K562 (cell line): Measurements from ENCODE around the gene USP7. TPM values are rescaled to one million over a fixed set of nuclear protein-coding genes. Genes with fewer than 3 reads are reported as not detected.

Experiments
- HNRNPUL1 ChIP-seq: fragments of 200-400 bp; formaldehyde crosslinking; IDR thresholded peaks from 2 replicates; pipeline ENCODE4 v1.6.1; 2017; ENCODE audit warnings: low read length
- HOMEZ ChIP-seq: fragments of 250-450 bp; sonication (Bioruptor Pico); IDR thresholded peaks from 2 replicates; pipeline ENCODE4 v1.4.0; 2020; ENCODE audit warnings: mild to moderate bottlenecking, moderate library complexity
- ILF3 ChIP-seq: fragments of 450-650 bp; IDR thresholded peaks from 2 replicates; pipeline ENCODE4 v1.6.1; 2018; ENCODE audit warnings: antibody characterized with exemption, mild to moderate bottlenecking, moderate library complexity, borderline replicate concordance
- NFYB ChIP-seq: IDR thresholded peaks from 2 replicates; pipeline ENCODE4 v1.6.1; 2011; ENCODE audit warnings: mild to moderate bottlenecking, moderate library complexity; ENCODE audit not compliant: insufficient read length; ENCODE audit errors: extremely low read depth
- POLR2G ChIP-seq: fragments of 200-400 bp; formaldehyde crosslinking; IDR thresholded peaks from 2 replicates; pipeline ENCODE4 v1.6.1; 2017; ENCODE audit warnings: low read depth, mild to moderate bottlenecking, antibody characterized with exemption, low read length, moderate library complexity
- TAF1 ChIP-seq: IDR thresholded peaks from 2 replicates; pipeline ENCODE4 v1.6.1; 2011; ENCODE audit warnings: mild to moderate bottlenecking, low read length, moderate library complexity; ENCODE audit not compliant: insufficient read depth, control insufficient read depth, severe bottlenecking; ENCODE audit errors: extremely low read depth
- USF2 ChIP-seq: sonication (generic); formaldehyde crosslinking; IDR thresholded peaks from 2 replicates; pipeline ENCODE4 v1.5.0; 2020; ENCODE audit warnings: missing genetic modification reagents
- VEZF1 ChIP-seq: fragments of 200-800 bp; sonication (Bioruptor generic); IDR thresholded peaks from 2 replicates; pipeline ENCODE4 v1.6.1; 2017; ENCODE audit warnings: missing genetic modification characterization, missing compliant biosample characterization
- ZBTB17 ChIP-seq: fragments of 450-650 bp; formaldehyde crosslinking; IDR thresholded peaks from 2 replicates; pipeline ENCODE4 v1.4.0; 2020; ENCODE audit warnings: mild to moderate bottlenecking
- ZFP1 ChIP-seq: fragments of 450-650 bp; formaldehyde crosslinking; IDR thresholded peaks from 2 replicates; pipeline ENCODE4 v1.4.0; 2020; ENCODE audit warnings: mild to moderate bottlenecking, mixed read lengths
- ZNF165 ChIP-seq: fragments of 250-450 bp; sonication (Bioruptor Pico); IDR thresholded peaks from 2 replicates; pipeline ENCODE4 v1.4.0; 2020; ENCODE audit warnings: borderline replicate concordance
- polyA plus RNA-seq, 8 experiments: library from polyadenylated mRNA; depleted of rRNA in 4 of 8; stranded (reverse) in 5 of 8; unstranded in 3 of 8; fragments of >200 nt; fragmentation: Nextera tagmentation in 2 of 8; fragmentation: Illumina TruSeq in 1 of 8; extraction: Ambion mirVana in 2 of 8; extraction: Trizol in 1 of 8; gene quantifications; 2 replicates each; pipeline versions ENCODE4 v1.2.1 to v1.2.3, GENCODE V29; 2011 to 2014; ENCODE audit warnings: inconsistent platforms in 1 of 8, missing spikeins in 1 of 8
- total RNA-seq, 7 experiments: library from RNA; depleted of rRNA in 6 of 7; stranded (reverse); fragments of >200 nt in 6 of 7; fragmentation: Illumina TruSeq in 2 of 7; extraction: Trizol in 2 of 7; gene quantifications; 2 replicates each; pipeline versions ENCODE4 v1.2.1 to v1.2.3, GENCODE V29; 2011 to 2021; ENCODE audit warnings: low replicate concordance in 1 of 7
- TF ChIP-seq, protein P1 (sequence below): fragments of 250-450 bp; sonication (Bioruptor Pico); IDR thresholded peaks from 2 replicates; pipeline ENCODE4 v1.5.0; 2021; ENCODE audit warnings: mild to moderate bottlenecking, moderate library complexity
- TF ChIP-seq, protein P2 (sequence below): sonication (generic); formaldehyde crosslinking; IDR thresholded peaks from 2 replicates; pipeline ENCODE4 v1.8.1; 2023; ENCODE audit warnings: mild to moderate bottlenecking, missing genetic modification reagents
- TF ChIP-seq, protein P3 (sequence below): fragments of 450-650 bp; IDR thresholded peaks from 2 replicates; pipeline ENCODE4 v1.7.1; 2018; ENCODE audit warnings: mild to moderate bottlenecking, low read depth; ENCODE audit not compliant: partially characterized antibody

Gene USP7
- total and polyA plus RNA-seq, 9 of the 15 experiments (the other 6 are each of a cell fraction or from before 2014, with no cell fraction given) = 17.1 to 145 (median 57.9) TPM

- TF ChIP-seq, protein P1, sequence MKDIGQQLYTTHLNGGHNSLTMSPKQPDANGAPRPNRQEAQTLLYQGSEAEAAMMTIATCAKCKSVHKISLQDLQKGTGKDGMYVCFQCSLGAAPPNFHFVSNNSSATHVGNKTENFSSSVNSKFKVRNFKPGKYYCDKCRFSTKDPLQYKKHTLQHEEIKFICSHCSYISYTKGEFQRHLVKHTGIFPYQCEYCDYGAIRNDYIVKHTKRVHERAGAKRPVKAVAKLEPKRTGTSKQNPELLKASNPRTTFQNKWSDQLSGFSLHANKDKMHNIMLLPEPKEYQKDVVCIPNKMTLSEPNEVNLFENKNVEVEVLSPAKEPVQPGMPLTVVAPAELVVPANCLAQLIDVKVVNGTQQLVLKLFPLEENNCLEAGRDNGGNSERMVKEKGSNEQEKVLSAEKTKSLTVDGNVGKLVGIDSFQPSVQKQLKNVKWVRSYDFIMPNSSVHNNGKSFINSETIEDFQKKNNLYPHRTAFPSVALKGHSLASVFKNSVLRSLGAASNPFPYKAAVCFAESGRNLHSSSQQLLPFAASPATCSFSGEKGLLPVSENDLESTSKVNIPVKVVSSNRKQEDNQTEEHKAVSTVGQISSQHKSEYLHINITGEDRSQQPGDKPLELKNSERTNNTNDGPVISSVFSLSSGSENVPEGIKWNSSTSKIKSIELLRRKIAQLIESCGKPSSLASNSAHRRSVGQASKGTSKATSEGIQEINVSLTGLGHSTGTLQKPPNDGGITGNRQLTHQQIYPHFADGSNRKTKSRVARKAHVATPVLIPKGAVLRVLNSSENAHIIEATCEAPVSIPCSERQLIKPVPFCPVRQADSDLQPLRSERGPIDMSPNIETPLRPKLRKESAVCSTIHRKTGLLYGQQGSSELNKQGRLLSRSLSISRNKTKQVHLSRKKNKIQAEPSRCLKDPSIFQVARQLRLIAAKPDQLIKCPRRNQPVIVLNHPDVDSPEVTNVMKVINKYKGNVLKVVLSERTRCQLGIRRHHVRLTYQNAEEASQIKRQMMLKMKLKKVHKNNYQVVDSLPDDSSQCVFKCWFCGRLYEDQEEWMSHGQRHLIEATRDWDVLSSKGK = no peak
- no peak for TF ChIP-seq HOMEZ (CRISPR knock-in tag)
- TF ChIP-seq ZFP1 (CRISPR knock-in tag) = no peak
- TF ChIP-seq ILF3 = no peak
- TF ChIP-seq ZBTB17 (CRISPR knock-in tag) = no peak
- no peak for TF ChIP-seq USF2 (CRISPR knock-in tag)
- no peak for TF ChIP-seq TAF1
- TF ChIP-seq, protein P2, sequence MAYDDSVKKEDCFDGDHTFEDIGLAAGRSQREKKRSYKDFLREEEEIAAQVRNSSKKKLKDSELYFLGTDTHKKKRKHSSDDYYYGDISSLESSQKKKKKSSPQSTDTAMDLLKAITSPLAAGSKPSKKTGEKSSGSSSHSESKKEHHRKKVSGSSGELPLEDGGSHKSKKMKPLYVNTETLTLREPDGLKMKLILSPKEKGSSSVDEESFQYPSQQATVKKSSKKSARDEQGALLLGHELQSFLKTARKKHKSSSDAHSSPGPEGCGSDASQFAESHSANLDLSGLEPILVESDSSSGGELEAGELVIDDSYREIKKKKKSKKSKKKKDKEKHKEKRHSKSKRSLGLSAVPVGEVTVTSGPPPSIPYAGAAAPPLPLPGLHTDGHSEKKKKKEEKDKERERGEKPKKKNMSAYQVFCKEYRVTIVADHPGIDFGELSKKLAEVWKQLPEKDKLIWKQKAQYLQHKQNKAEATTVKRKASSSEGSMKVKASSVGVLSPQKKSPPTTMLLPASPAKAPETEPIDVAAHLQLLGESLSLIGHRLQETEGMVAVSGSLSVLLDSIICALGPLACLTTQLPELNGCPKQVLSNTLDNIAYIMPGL (CRISPR knock-in tag) = no peak
- TF ChIP-seq, protein P3, sequence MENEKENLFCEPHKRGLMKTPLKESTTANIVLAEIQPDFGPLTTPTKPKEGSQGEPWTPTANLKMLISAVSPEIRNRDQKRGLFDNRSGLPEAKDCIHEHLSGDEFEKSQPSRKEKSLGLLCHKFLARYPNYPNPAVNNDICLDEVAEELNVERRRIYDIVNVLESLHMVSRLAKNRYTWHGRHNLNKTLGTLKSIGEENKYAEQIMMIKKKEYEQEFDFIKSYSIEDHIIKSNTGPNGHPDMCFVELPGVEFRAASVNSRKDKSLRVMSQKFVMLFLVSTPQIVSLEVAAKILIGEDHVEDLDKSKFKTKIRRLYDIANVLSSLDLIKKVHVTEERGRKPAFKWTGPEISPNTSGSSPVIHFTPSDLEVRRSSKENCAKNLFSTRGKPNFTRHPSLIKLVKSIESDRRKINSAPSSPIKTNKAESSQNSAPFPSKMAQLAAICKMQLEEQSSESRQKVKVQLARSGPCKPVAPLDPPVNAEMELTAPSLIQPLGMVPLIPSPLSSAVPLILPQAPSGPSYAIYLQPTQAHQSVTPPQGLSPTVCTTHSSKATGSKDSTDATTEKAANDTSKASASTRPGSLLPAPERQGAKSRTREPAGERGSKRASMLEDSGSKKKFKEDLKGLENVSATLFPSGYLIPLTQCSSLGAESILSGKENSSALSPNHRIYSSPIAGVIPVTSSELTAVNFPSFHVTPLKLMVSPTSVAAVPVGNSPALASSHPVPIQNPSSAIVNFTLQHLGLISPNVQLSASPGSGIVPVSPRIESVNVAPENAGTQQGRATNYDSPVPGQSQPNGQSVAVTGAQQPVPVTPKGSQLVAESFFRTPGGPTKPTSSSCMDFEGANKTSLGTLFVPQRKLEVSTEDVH = no peak
- TF ChIP-seq HNRNPUL1 = no peak
- 0 out of 2 replicates have a peak, but pooled peaks have one; percentile 13 for TF ChIP-seq VEZF1 (CRISPR knock-in tag)
- TF ChIP-seq NFYB = no peak
- TF ChIP-seq ZNF165 (CRISPR knock-in tag) = no peak
- TF ChIP-seq POLR2G = peak; percentile 71
These were observed 102.0 kb downstream of the USP7 start (continued) for GRCh38 chr16:8861563-8862308.
